Occipital lobe (tissue), 2 donors: ENCODE data around the gene MRPL32. TPM values are rescaled to one million over a fixed set of nuclear protein-coding genes. Genes with fewer than 3 reads are reported as not detected.
"Not testable (repeated sequence)": the region's sequence is repeated elsewhere in the genome, so short reads cannot be mapped to it uniquely, and the experiment has no call there.

Source experiments
- DNase-seq: peaks from one replicate; lab custom pipeline; 2025; lab: John Stamatoyannopoulos, UW
- total RNA-seq: library from RNA; depleted of rRNA; stranded (reverse); fragments of >200 nt; gene quantifications from one replicate; pipeline ENCODE4 v1.2.3, GENCODE V29; 2014

The MRPL32 gene
- total RNA-seq = 50.8 TPM

- DNase-seq = peak; percentile 96
Measured at GRCh38 chr7:42931834-42932651, at the start of gene MRPL32, which contains the start of gene PSMA2. MRPL32 (plus strand) TSS chr7:42932376; CDS start chr7:42932387, 11 bp downstream. PSMA2 (minus strand) TSS chr7:42932174; CDS start chr7:42932158, 16 bp downstream.

- no peak for DNase-seq
Measured at GRCh38 chr7:42883950-42884349, 48.2 kb upstream of the MRPL32 start.

DNA sequence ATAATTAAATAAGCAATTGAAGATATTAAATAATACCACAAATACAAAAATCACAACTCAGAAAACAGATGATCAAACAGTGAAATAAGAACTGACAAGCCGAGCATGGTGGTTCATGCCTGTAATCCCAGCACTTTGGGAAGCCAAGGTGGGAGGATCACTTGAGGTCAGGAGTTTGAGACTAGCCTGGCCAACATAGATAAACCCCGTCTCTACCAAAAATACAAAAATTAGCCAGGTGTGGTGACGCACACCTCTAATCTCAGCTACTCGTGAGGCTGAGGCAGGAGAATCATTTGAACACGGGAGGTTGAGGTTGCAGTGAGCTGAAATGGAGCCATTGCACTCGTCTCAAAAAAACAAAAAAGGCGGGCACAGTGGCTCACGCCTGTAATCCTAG lies 47.0 kb upstream of the MRPL32 start:
- not testable (repeated sequence) for DNase-seq

DNA sequence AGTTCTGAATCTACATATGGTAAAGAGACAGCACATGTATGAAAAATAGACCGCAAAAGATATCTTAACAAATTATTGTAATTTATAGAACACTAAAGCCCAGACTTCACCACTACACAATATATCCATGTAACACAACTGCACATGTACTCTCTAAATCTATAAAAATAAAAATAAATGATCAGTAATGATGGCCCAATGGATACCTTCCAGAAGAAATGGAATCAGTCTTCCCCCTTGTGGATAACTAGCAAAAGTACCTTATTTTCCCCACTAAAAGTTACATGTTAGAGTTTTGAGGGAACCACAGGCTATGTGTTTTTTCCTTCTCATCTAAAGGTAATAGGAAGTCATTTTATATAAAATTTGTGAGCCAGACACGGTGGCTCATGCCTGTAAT lies 46.0 kb upstream of the MRPL32 start:
- no peak for DNase-seq

GRCh38 chr7:42886893-42887505 lies 45.2 kb upstream of the MRPL32 start:
- no peak for DNase-seq

DNA sequence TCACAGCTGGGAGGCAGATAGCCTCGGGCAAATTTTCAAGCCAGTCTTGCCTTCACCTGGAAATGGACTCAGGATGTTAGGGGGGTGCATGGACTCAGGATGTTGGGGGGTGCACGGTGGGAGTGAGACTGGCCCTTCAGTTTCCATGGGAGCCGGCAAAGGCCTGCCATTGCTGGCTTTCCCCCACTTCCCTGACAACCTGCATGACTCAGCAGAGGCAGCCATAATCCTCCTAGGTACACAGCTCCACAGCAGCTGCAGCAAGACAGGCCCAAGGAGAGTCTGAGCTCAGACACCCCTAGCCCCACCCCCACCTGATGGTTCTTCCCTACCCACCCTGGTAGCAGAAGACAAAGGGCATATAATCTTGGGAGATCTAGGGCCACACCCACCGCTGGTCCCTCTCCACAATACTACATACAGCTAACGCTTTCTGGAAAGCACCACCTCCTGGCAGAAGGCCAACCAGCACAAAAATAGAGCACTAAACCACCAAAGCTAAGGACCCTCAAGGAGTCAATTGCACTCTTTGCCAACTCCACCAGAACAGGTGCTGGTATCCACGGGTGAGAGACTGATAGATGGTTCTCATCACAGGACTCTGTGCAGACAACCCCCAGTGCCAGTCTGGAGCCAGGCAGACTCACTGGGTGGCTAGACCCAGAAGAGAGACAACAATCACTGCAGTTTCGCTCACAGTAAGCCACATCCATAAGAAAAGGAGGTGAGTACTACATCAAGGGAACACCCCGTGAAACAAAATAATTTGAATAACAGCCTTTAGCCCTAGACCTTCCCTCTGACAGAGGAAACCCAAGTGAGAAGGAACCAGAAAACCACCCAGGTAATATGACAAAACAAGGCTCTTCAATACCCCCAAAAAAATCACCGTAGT lies 38.6 kb upstream of the MRPL32 start:
- no peak for DNase-seq

DNA sequence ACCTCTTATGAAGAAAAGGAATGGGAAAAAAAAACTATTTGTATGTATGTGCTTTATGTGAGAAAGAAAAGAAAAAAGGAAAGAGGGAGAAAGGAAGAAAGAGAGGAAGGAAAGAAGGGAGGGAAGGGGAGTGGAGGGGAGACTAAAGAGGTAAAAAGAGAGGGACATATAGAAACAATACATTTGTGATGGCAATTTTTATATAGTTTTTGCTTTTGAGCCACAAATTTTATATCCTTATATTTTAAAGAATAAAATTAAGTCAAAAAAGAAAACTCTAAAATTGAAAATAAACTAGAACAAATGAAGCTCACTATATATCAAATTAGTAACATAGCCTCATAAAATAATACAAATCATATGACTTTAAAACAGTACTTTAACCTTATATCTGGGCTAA lies 31.3 kb upstream of the MRPL32 start:
- no peak for DNase-seq

- no peak for DNase-seq
Measured at GRCh38 chr7:42902331-42902730, 29.8 kb upstream of the MRPL32 start.

- no peak for DNase-seq
Measured at GRCh38 chr7:42906181-42906580, 26.0 kb upstream of the MRPL32 start.

DNA sequence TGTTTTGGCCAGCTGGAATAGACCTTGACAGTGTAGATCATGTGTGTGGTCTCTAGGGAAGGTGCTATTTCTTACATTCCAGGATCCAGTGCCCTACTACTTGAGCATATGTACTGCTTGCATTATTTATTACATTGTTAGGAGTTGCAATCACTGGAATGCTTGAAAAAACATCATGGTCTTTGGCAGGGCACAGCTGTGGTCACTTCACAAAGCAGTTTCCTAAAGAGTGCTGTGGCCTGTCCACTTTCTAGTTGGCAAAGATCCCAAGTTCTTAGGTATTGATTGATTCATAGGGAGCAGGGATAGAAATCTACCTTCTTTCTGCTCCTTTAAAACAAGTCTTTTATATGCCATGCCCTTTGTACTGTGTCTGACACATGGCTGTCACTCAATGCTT lies 24.9 kb upstream of the MRPL32 start:
- DNase-seq = no peak

- peak; percentile 3 for DNase-seq
Measured at GRCh38 chr7:42910306-42910705, 21.9 kb upstream of the MRPL32 start.

DNA sequence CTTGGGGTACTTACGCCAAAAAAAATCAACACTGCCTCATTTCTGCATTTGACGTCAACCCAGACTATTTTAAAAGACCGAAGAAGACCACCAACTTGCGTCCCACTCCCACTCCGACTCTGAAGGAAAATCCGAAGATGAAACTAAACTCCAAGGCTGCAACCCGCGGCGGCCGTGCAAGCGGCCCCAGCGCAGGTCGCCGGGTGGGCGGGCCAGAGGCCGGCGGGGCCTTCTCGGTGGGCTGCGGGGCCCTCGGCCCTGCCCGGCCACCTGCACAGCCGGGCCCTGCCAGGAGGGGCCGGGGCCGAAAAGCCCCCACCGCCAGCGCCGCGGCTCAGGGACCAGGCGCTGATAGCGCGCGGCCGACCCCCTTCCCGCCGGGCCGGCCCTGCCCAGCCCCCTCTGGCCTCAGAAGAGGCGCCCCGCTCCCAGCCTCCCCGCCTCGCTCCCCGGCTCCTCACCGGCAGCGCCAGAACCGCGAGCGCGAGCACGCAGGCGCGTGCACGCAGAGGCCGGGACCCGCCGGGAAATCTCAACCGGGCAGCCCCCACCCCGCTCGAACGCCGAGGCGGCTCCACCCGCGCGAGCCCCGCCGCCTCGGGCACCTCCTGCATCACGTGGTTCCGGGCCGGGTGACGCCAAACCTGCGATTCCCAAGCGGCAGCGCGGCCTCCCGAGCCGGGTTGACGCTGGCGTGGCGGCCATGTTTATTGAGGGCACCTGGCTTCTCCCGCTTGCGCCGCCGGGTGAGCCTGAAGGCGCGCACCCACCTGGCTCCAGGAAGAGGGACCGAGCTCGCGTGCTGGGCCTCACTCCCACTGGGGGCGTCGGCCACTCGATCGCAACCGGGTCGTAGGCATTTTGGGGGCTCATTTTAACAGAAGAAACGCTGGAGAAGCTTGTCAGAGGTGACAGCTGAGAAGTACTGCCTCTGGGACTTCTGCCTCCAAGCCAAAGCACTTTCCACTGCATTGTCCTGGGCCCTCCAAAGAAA lies 20.4 kb upstream of the MRPL32 start, which contains the start of gene C7orf25:
Gene C7orf25 (minus strand): TSS at position 617 of the 994 bp plus-strand sequence. CDS start 1,170 bp downstream, outside the sequence.
- peak; percentile 97 for DNase-seq

GRCh38 chr7:42913591-42913990 lies 18.6 kb upstream of the MRPL32 start:
- no peak for DNase-seq

DNA sequence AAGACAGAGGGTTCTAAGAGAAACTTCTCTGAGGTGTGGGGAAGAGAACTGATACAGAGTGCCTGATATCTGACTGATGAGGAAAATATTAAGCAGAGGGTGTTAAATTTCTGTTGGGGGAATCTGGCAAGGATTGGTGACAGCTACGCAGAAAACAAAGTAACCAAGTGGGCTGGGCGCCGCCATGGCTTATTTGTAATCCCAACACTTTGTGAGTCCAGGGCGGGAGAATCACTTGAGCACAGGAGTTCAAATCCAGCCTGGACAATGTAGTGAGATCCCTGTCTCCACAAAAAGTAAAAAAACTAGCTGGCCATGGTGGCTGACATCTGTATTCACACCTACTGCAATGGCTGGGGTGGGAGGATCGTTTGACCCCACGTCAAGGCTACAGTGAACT lies 18.2 kb upstream of the MRPL32 start:
- no peak for DNase-seq

DNA sequence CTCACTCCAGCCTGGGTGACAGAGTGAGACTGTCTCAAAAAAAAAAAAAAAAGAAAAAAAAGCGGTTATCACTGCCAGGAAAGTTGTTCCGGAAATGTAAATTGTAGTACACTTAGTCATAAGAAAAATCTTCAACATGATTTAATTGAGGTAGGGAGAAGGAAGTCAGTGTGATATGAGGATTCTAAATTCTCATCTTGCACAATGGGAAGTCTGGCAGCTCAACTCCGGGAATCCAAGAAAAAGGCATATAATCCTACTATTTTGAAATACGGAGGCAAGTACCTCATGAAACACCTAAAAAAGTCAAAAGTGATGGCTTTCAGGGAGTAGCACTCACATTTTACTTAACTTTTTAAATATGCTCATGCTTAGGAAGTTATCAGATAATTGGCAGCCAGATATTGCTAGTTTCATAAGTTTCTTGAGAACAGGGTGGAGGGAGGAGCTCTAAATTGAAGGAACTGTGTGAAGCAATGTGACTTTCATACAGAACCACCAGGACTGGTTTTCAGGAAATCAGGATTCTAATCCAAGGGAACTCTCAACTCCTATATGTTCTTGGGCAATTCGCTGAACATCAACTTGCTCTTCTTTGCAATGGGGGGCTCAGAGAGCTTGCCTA lies 17.6 kb upstream of the MRPL32 start:
- no peak for DNase-seq

DNA sequence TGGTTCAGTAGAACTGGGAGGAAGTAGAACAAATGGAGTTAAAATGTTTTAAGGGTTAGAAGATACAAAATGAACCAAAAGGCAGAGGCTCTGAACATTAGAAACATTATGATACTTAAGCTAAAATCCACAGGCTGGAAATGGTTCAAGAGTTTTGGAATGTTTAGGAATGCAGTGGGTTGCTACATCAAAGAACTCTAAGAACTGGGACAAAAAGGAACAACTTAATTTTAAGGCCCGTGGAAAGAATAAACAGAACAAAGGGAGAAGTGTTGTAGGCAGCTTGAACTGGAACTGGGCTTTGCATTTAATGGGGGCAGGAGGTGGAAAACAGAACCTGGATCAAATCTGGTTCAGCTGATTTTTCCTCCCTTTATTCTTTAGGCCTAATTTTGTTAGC lies 16.8 kb upstream of the MRPL32 start:
- DNase-seq = no peak

DNA sequence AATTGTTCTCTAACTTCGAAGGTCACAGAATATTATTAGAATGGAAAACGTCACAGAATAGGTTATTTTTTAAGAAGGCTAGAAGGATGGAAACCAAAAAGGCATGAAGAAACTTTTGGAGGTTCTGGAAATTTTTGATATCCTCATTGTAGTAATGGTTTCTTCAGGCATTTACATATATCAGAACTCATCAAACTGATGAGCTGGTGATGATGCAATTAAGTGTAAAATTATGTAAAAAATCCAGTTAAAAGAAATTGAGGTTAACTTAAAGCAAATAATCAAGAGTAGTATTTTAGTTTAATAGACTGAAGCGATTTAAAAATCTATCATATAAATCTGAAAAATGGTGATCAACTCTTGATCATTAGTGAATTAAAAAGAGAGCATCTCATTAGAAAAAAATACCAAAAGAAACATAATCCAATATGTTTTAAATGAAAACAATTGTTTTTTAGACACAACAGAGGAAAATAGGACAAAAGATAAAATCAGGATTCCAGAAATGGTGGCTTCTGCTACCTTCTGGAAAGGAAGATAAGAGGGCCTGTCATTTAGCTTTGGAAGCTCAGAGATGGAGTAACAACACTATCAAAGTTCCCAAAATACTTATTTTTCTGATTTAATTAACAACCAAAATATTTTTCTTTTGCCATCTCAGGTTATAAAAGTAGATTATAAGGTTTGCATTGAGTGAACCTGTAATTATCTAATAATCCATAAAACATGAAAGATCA lies 10.0 kb upstream of the MRPL32 start:
- DNase-seq = no peak

- no peak for DNase-seq
Measured at GRCh38 chr7:42924223-42924838, 7.8 kb upstream of the MRPL32 start.

- DNase-seq = no peak
Measured at GRCh38 chr7:42925630-42926029, 6.5 kb upstream of the MRPL32 start.
